Measurements from ENCODE around the gene HGFAC.

The HGFAC gene

DNA sequence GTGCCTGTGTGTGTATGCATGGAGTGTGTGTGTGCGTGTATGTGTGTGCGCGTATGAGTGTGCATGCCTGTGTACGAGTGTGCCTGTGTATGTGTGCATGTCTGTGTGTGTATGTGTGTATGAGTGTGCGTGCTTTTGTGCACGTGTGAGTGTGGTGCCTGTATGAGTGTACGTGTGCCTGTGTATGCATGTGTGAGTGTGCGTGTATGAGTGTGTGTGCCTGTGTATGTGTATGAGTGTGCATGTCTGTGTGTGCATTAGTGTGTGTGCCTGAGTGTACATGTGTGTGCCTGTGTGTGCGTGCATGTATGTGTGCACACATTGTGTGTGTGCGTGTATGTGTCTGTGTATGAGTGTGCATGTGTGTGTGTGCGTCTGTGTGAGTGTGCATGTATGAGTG, 27.0 kb downstream of the HGFAC start:
- DNase-seq, result no peak
- in situ Hi-C loops (cut with MboI; ENCODE audit: low pct_unique_long_range_greater_than_20kb, low sequenced_read_pairs), result no loop called here

GRCh38 chr4:3469386-3470243, 27.8 kb downstream of the HGFAC start:
- DNase-seq, result no peak
- in situ Hi-C loops (cut with MboI; ENCODE audit: low pct_unique_long_range_greater_than_20kb, low sequenced_read_pairs), result no loop called here

DNA sequence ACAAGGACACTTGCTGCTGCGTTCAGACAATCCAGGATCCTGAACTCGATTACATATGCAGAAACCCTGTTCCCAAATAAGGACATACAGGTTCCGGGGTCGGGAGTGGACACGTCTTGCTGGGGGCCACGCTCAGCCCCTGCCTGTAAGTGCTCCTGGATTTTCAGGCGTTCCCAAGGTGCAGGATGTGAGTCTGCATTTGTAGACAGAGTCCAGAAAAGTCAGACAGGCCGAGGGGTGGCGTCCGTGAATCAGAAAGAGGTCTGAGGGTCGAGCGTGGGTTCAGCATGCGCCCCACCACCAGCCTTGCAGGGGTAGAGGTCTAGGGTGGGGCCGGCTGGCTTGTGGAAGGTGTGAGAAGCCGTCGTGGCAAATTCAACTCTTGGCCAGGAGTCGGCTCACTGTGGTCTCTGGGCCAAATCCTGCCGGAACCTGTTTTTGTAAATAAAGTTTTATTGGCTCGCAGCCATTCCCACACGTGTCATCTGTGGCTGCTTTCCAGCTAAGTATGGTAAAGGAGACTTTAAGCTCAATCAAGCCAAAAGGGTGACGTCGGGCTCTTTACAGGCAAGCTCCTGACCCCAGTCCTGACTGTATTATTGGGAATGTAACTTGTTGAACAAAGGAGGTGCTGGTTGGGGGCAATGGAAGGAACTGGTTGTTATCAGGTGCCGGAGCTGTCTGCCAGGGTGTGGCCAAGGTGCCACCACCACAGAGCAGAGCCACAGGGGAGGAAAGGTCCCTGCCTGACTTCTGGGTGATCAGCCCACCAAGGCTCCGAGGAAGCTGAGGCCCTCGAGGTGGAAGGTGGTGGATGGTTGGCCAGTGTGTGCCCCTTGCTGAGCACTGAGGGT, 28.7 kb downstream of the HGFAC start:
- in situ Hi-C loops (cut with MboI; ENCODE audit: low pct_unique_long_range_greater_than_20kb, low sequenced_read_pairs), result no loop called here
- DNase-seq, result no peak

- no peak for DNase-seq
- in situ Hi-C loops (cut with MboI; ENCODE audit: low pct_unique_long_range_greater_than_20kb, low sequenced_read_pairs), result no loop called here
Measured at GRCh38 chr4:3471098-3471760, 29.5 kb downstream of the HGFAC start.

DNA sequence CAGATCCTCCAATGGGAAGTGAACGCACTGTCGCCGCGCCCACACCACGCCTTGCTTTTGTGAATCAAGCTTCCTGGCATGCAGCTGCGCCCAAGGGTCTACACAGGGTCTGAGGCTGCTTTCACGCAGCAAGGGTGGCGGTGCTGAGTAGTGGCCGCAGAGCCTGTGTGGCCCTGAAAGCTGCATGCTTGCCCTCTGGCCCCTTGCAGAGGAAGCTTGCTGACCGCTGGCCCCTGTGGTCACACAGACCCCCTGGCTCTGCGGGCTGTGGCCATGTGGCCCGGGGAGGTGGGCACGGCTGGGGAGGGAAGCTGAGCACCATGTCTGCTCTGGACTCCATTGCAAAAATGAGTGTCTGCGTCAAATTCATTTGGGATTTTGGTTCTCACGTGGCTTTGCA, 30.1 kb downstream of the HGFAC start:
- in situ Hi-C loops (cut with MboI; ENCODE audit: low pct_unique_long_range_greater_than_20kb, low sequenced_read_pairs), result no loop called here
- DNase-seq, result no peak

DNA sequence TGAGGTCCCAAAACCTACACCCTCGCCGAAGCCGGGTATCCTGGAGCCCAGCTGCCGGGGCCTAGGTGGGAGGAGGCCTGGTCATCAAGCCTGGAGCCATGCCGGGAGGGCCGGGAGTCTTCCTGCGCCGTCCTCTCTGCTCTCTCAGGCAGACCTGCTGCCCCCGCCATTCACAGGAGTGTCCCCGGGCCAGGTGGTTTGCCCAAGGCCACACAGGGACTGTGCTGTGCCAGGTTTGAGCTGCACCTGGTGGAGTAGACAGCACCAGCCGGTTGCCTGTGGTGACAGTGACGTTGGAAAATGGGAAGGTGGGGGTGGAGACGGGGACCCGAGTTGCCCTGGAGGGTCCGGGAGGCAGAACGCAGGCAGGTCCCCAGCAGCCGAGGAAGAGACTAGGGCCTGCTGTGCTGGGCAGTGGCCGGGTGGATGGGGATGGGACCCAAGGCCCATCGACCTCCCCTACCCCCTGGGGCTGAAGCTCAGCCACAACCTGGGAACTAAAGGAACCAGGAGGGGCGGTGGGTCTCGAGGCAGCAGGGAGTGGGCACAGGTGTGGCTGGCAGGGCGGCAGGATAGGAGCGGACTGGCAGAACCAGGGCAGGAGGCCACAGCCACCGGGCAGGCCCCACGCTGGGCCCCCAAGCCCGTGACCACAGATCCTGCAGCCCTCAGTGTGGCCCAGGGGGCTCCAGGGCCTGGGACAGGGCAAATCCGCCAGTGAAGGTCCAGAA, 30.8 kb downstream of the HGFAC start:
- in situ Hi-C loops (cut with MboI; ENCODE audit: low pct_unique_long_range_greater_than_20kb, low sequenced_read_pairs), result no loop called here

DNA sequence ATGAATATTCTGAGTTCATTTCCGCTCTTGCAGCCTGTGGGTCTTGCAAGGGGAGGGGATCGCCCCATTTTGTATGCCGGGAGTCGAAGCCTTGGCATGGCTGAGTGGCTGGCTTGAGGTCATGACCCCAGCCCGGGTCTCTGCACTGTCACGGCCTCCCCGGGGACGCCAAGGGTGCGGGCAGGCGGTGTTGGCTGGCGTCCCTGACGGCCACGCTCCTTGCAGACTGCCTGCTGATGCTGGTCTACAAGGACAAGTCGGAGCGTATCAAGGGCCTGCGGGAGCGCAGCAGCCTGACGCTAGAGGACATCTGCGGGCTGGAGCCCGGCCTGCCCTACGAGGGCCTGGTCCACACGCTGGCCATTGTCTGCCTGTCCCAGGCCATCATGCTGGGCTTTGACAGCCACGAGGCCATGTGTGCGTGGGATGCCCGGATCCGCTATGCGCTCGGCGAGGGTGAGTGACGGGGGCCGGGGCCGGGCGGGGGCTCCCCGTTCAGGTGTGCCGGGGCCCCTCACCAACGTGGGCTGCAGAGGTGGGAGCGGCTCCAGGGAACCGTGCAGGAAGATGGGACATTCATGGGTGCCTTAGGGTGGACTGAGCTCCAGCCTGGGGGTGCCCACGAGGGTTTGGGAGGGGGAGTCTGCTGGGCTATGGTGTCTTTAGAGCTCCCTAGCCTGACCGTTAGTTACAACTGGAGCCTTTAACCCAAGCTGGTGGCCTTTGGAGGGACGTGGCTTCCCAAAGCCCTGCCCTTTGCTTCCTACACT, 31.6 kb downstream of the HGFAC start:
- in situ Hi-C loops (cut with MboI; ENCODE audit: low pct_unique_long_range_greater_than_20kb, low sequenced_read_pairs), result no loop called here
- DNase-seq, result no peak

More for the DNA sequence above, 30.8 kb downstream of the HGFAC start:
- DNase-seq, result no peak

- no peak for DNase-seq
- in situ Hi-C loops (cut with MboI; ENCODE audit: low pct_unique_long_range_greater_than_20kb, low sequenced_read_pairs), result no loop called here
Measured at GRCh38 chr4:3473996-3474765, 32.4 kb downstream of the HGFAC start.

- DNase-seq, result no peak
- in situ Hi-C loops (cut with MboI; ENCODE audit: low pct_unique_long_range_greater_than_20kb, low sequenced_read_pairs), result no loop called here
Measured at GRCh38 chr4:3475041-3475712, 33.4 kb downstream of the HGFAC start.

DNA sequence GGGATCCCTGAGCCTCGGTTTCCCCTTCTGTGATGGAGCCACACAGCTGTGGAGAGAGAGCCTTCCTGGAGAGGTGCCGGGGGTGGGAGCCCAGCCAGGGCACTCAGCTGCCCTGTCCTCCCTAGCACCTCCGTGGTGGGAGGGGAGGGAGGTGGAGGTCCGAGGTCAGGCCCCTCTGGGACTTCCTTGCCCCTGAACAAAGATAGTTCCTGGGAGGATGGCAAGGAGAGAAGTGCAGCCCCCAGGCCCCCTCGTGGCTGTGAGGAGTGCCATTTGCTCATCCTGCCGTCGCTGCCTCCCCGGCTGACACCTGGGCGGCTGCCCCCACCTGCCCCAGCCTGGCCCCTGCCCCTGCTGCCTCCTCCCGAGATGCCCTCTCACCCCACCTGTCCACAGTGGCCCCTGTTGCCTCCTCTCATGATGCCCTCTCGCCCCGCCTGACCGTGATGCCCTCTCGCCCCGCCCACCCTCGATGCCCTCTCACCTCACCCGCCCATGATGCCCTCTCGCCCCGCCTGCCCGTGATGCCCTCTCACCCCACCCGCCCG, 34.0 kb downstream of the HGFAC start:
- DNase-seq, result no peak
- in situ Hi-C loops (cut with MboI; ENCODE audit: low pct_unique_long_range_greater_than_20kb, low sequenced_read_pairs), result no loop called here

- DNase-seq, result no peak
- in situ Hi-C loops (cut with MboI; ENCODE audit: low pct_unique_long_range_greater_than_20kb, low sequenced_read_pairs), result no loop called here
Measured at GRCh38 chr4:3476341-3476747, 34.6 kb downstream of the HGFAC start.

DNA sequence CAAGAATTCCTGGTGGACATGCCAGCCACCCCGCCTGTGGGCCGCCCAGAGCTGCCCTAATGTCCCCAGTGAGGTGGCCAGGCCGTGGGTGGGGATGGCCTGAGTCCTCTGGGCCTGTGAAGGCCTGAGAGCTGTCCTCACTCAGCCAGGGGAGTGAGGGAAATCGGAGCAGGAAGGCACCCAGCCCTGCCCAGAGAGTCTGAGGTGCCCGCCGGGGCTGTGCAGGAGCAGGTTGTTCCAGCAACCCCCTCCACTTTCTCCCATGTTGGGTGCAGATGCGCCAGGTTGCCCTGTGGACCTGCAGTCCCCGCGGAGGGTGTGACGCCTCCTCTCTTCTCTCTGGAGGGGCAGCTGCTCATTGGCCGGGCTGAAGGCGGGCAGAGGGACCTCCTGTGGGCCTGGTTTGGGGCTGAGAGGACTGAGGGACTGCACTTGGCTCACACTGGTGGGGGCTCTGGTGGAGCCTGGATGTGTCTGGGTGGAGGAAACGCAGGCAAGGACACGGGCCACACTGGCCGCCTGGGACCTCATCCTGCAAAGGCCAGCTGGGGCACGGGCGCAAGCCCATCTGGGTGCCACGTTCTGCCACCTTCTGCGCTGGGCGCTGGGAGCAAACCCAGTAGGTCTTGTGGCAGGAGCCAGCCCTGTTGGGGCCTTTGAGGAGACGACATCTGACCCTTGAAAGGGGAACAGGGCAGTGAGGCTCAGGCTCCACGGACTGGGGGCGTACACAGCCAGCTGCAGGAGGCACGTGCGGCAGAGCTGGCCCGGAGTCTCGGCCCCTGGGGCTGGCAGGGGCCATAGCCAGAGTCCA, 35.4 kb downstream of the HGFAC start:
- in situ Hi-C loops (cut with MboI; ENCODE audit: low pct_unique_long_range_greater_than_20kb, low sequenced_read_pairs), result no loop called here
- DNase-seq, result no peak

- DNase-seq, result no peak
- in situ Hi-C loops (cut with MboI; ENCODE audit: low pct_unique_long_range_greater_than_20kb, low sequenced_read_pairs), result no loop called here
Measured at GRCh38 chr4:3477750-3478430, 36.1 kb downstream of the HGFAC start.

GRCh38 chr4:3478446-3479357, 36.9 kb downstream of the HGFAC start:
- in situ Hi-C loops (cut with MboI; ENCODE audit: low pct_unique_long_range_greater_than_20kb, low sequenced_read_pairs), result no loop called here
- DNase-seq, result no peak
